HG02840 (cell line): ENCODE data around the gene USP20.

Experiments
- ATAC-seq: cut with Tn5 transposase; IDR thresholded peaks from one replicate; pipeline ENCODE4 v1.9.1; 2021; ENCODE audit warnings: mild to moderate bottlenecking, moderate library complexity, moderate number of reproducible peaks; ENCODE audit not compliant: unreplicated experiment, low FRiP score

The USP20 gene

GRCh38 chr9:129851821-129852220 is 16.6 kb downstream of the USP20 start:
- ATAC-seq = no peak

- no peak for ATAC-seq
These were observed 17.3 kb downstream of the USP20 start for GRCh38 chr9:129852579-129852978.

GRCh38 chr9:129853614-129854013 is 18.4 kb downstream of the USP20 start:
- ATAC-seq = no peak

- no peak for ATAC-seq
These were observed 19.4 kb downstream of the USP20 start for GRCh38 chr9:129854588-129855110.

GRCh38 chr9:129857207-129857606 is 21.9 kb downstream of the USP20 start:
- no peak for ATAC-seq

GRCh38 chr9:129858167-129858962 is 23.1 kb downstream of the USP20 start:
- ATAC-seq = no peak

- ATAC-seq = no peak
These were observed 25.6 kb downstream of the USP20 start for GRCh38 chr9:129860653-129861446.

GRCh38 chr9:129861447-129861827 is 26.2 kb downstream of the USP20 start:
- no peak for ATAC-seq

- ATAC-seq = no peak
These were observed 27.9 kb downstream of the USP20 start for GRCh38 chr9:129863059-129863690.

GRCh38 chr9:129864991-129865647 is 29.9 kb downstream of the USP20 start:
- ATAC-seq = no peak

- no peak for ATAC-seq
These were observed 30.5 kb downstream of the USP20 start for GRCh38 chr9:129865668-129866320.

- ATAC-seq = no peak
These were observed 31.3 kb downstream of the USP20 start for GRCh38 chr9:129866394-129867135.

GRCh38 chr9:129867136-129868022 is 32.1 kb downstream of the USP20 start:
- no peak for ATAC-seq

GRCh38 chr9:129868023-129868871 is 33.0 kb downstream of the USP20 start:
- ATAC-seq = no peak

GRCh38 chr9:129868872-129869486 is 33.7 kb downstream of the USP20 start:
- no peak for ATAC-seq

GRCh38 chr9:129869585-129870501 is 34.6 kb downstream of the USP20 start:
- ATAC-seq = no peak
